ENCODE measurements around the gene PTPRM.

The PTPRM gene

GRCh38 chr18:7676253-7676873 is 109.2 kb downstream of the PTPRM start:
- no peak for DNase-seq

- DNase-seq: no peak
Measured at GRCh38 chr18:7677001-7677400, 109.9 kb downstream of the PTPRM start.

GRCh38 chr18:7677424-7677823 is 110.3 kb downstream of the PTPRM start:
- no peak for DNase-seq

DNA sequence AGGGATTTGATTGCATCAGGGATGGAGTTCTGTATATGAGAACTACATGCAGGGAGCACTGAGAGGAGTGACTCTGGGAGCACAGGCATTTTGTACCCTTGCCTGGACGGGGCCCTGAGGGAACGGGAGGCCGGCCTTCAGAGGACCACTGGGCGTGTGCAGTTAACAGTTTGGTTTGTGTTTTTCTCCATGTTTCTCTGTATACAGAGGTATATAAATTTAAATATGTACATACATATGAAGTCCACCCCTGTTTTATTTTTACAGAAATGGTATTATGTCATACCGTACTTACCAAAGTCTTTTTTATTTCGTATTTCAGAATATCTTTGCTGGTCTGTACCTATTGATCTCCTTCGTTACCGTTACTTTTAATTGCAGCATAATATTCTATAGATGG is 111.3 kb downstream of the PTPRM start:
- no peak for DNase-seq

- no peak for DNase-seq
Measured at GRCh38 chr18:7678801-7679200, 111.7 kb downstream of the PTPRM start.

DNA sequence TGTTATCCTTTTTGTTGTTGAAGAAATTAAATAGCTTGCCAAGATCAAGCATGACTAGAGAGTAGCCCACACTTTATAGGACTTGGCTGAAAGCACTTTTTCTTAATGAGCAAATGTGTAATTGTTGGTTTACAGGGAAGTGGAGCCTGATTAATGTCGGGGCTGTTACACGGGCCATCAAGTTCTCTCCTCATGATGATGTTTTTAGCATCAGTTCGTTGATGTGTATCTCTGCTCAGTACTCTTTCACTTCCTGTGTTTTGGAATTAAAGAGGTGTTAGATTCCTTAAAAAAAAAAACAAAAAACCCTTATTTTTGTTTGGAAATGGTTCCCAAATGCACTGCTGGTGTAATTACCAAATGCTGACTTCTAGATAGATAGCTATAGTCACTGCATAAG is 114.2 kb downstream of the PTPRM start:
- DNase-seq: no peak

GRCh38 chr18:7682321-7682720 is 115.2 kb downstream of the PTPRM start:
- DNase-seq: no peak

GRCh38 chr18:7683753-7684152 is 116.6 kb downstream of the PTPRM start:
- no peak for DNase-seq

DNA sequence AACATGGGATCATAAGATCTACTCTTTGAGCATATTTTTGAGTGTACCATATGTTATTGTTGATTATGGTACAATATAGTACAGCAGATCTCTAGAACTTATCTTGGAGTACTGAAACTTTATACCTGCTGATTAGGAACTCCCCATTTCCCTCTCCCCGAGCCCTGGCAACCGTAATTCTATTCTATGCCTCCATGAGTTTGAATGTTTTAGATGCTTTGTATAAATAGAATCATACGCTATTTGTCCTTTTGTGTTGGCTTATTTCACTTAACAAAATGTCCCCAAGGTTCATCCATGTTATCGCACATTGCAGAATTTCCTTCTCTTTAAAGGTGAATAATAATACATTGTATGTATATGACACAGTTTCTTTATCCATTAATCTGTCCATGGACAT is 117.2 kb downstream of the PTPRM start:
- no peak for DNase-seq

DNA sequence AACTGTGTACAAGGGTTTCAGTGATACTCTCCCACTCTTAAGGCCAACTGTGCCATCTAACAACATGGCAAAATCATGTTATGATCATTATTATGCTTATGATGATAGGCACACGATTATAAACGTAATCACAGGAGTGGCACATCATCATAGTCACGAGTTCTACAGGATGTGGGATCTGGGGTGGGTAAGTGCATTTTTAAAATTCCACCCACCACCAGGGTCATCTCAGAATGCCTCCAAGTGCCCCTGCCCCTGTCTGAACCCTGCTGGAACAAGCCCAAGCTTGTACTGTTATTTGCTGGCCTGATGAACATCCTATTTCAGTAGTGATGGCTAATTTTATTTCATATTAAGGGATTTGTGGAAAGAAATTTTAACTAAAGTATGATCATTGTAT is 117.8 kb downstream of the PTPRM start:
- no peak for DNase-seq

DNA sequence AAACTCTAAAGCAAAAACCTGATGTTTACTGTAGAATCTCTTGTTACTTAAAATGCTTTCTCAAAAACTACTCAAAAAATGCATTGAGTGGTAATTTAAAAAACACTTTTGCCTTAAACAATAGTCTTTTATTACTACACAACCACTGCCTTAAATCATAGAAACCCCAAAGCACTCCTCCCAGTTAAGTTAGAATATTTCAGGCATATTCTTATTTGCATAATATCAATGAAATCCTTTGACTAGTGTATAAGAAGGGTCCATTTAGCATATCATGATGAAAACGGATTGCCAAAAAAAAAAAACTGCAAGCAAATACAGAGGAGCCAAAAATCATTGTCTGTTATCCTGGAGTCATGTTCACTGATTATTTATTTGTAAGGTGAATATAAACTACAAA is 119.2 kb downstream of the PTPRM start:
- no peak for DNase-seq

GRCh38 chr18:7688580-7688979 is 121.5 kb downstream of the PTPRM start:
- DNase-seq: no peak

DNA sequence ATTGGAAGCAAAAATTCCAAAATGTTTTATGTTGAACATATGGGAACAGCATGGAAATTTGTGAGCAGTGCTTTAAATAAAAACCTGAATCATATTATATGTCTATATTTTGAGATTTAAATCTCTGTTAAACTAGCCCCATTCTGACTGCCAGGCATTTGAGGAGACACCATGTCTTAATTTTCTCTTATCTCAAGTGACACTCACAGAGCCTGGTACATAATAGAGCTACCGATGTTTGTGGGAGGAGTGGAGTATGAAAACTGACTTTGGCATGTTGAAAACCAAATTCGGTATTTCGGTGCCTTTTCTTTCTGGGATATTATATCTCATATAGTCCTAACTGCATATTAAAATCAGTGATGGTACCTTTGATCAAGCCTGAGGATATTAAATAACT is 124.1 kb downstream of the PTPRM start:
- no peak for DNase-seq

DNA sequence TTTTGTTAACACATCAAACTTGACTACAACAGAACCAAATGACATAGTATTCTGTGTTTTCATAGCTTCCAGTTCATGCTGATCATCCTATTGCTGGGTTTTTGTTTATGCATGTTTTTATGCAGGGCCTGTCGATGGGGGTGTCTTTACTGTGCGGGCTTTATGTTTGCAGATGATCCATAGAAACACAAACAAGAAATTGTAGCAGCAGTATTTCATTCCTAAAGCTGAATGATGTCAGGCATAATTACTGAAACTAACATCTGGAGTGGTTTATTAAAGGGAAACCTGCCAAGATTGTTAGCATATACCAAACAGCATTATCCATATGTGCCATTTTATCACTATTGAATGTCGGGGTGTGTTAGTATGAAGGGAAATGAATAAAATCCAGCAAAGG is 129.7 kb downstream of the PTPRM start:
- no peak for DNase-seq

DNA sequence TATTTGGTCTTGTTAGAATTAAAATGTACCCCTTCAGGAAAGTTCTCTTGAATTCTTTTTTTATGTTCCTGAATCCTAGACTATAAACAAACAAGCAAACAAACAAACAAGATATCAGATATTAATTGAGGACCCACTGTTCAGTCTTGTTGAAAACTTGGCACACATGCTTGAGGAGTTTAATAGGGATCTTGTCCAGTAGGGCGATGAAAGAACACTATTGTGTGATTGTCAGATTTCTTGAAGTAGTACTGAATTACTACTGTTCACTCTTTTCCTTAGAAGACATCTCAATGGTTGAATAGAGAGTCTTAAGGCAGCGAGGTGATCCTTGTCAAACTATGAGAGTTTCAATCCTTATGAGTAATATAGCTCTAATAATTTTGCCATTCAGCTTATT is 130.2 kb downstream of the PTPRM start:
- DNase-seq: no peak

- DNase-seq: no peak
Measured at GRCh38 chr18:7711495-7711894, 144.4 kb downstream of the PTPRM start.

DNA sequence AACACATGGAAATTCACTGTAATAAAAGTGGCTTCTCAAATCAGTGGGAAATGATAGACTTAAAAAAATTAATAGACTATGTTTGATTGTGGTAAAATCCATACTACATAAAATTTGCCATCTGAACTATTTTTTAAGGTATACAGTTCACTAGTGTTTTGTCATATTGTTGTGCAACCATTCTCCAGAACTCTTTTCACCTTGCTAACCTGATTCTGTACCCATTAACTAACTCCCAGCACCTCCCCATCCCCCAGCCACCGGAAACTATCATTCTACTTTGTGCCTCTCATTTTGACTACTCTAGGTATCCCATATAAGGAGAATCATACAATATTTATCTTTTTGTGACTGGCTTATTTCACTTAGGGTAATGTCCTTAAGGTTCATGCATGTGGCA is 153.3 kb downstream of the PTPRM start:
- no peak for DNase-seq

DNA sequence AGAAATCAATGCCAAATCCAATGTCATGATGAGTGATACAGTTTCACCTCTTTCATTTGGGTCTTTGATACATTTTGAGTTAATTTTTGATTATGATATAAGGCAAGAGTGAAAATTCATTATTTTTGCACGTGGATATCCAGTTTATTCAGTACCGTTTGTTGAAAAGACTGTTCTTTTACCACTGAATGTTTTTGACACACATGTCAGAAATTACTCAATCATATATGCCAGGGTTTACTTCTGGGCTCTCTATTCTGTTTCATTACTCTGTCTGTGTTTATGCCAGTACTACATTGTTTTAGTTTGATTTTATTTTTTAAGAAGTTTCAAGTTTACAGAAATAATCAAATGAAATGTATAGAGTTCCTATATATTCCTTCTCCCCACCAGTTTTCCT is 154.4 kb downstream of the PTPRM start:
- DNase-seq: no peak

DNA sequence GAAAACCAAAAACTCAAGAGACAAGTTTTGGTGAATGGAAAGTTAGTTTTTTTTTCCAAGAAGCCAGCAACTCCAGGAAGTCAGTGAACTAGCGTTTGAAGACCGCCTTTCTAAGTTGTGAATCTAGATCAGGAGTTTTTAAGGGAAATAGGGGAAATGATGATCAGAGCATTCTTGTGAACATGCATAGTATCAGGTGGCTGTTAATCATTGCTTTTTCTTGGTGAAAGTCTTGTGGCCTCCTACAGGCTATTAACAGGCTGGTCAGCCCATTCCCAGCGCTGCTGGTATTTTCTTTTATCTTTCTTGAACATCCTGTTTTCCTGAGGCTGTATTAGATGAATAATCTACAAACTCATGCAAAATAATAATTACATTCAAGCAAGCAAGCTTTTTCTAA is 155.8 kb downstream of the PTPRM start:
- DNase-seq: no peak

DNA sequence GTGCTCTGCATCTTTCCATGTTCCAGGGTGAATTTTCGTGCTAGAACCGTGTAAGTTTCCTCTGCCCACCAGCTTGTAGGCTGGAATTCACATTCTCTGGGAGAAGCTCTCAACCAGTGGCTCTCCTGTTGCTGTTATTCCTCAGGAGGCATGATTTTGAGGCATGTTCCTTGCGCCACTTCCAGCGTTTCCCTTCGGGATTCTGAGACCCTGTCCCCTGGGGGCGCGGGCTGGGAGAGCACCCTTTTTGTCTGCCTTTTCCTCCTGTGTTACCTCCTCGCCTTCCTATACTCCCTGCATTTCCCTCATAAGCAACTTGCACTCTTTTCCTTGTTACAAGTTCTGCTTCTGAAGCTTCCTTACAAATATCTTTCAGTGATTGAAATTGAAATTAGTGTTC is 156.4 kb downstream of the PTPRM start:
- no peak for DNase-seq

- no peak for DNase-seq
Measured at GRCh38 chr18:7725473-7725872, 158.4 kb downstream of the PTPRM start.

DNA sequence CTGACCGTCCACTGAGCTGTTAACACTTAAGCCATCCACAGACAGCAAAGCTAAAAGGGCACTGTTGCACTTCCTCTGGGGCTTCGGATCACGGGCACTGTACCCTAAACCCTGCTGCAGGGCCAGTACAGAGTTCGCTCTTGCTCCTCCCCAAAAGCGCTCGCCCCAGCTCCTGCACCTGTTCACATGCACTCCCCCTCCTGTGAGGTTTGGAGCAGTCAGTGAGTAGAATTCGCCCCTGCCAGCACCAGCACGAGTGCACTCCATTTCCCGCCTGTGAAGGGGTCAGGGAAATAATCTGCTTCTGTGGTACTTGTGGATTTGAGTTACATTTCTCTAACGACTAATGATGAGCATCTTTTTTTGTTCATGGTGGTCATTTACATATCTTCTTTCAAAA is 158.8 kb downstream of the PTPRM start:
- DNase-seq: no peak

- no peak for DNase-seq
Measured at GRCh38 chr18:7726522-7726921, 159.4 kb downstream of the PTPRM start.

GRCh38 chr18:7727361-7728076 is 160.4 kb downstream of the PTPRM start:
- DNase-seq: no peak

- no peak for DNase-seq
Measured at GRCh38 chr18:7728297-7728696, 161.2 kb downstream of the PTPRM start.
